Measurements from ENCODE around the gene SV2A.

The SV2A gene

DNA sequence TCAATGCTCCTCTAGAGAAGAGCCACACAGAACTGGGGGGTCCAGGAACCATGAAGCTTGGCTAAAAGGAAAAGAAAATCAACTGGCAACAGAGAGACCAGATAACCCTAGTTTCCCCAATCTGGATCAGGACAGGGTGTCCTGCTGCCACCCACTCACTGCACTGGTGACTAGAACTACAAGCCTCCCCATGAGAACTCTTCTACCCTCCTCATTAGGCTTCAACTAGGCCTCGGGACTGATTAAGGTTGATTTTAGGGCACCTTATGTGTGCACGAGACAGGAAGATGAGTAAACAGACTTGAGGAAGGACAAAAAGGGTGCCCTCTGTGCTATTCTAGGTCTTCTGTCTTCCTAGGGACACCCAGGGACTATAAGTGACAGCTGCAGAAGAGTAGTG is 12.2 kb upstream of the SV2A start:
- POLR2A ChIA-PET = interaction anchor here (1.0 to 2.9 kb wide), 4 partner anchors 10 to 43 kb away, joined by 4 to 45 read pairs (median 18); a partner anchor contains a TSS
- CTCF ChIA-PET = no interaction called here
- TF ChIP-seq L3MBTL2 (conservative IDR thresholded peaks at IDR 0.05) = no peak
- no peak for TF ChIP-seq FOXA1 (IDR thresholded peaks at IDR 0.05)
- no peak for TF ChIP-seq CTBP1 (IDR thresholded peaks at IDR 0.05; ENCODE audit: borderline replicate concordance)
- no peak for TF ChIP-seq LEF1 (IDR thresholded peaks at IDR 0.05; ENCODE audit: borderline replicate concordance)
- no peak for TF ChIP-seq FOXK2 (IDR thresholded peaks at IDR 0.05)
- TF ChIP-seq BHLHE40 (IDR thresholded peaks at IDR 0.05; ENCODE audit: borderline replicate concordance) = no peak
- no peak for TF ChIP-seq HDGF (IDR thresholded peaks at IDR 0.05; ENCODE audit: borderline replicate concordance)
- TF ChIP-seq SUZ12 (IDR thresholded peaks at IDR 0.05) = no peak
- no peak for TF ChIP-seq ELF4 (IDR thresholded peaks at IDR 0.05)
- TF ChIP-seq, protein P1, sequence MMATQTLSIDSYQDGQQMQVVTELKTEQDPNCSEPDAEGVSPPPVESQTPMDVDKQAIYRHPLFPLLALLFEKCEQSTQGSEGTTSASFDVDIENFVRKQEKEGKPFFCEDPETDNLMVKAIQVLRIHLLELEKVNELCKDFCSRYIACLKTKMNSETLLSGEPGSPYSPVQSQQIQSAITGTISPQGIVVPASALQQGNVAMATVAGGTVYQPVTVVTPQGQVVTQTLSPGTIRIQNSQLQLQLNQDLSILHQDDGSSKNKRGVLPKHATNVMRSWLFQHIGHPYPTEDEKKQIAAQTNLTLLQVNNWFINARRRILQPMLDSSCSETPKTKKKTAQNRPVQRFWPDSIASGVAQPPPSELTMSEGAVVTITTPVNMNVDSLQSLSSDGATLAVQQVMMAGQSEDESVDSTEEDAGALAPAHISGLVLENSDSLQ (IDR thresholded peaks at IDR 0.05) = no peak
- TF ChIP-seq ARNT (IDR thresholded peaks at IDR 0.05) = no peak
- TF ChIP-seq TARDBP (IDR thresholded peaks at IDR 0.05) = no peak
- no peak for TF ChIP-seq SP1 (IDR thresholded peaks at IDR 0.05)
- TF ChIP-seq NFRKB (IDR thresholded peaks at IDR 0.05) = no peak
- DNase-seq (ENCODE audit: extremely low spot score) = no peak

DNA sequence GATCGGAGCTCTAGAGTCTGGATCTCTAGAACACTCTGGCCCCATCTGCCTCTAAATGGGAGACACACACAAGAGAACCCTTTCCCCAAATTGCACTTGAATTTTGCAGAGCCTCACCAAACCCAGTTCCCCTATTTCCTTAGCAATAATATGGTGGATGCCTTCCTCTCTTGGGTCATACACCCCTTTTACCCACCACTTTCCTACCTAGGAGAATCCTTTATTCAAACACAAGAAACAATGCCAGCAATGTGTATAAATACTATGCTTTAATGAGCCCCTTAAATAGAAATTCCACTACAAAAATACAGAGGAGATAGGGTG is 10.7 kb upstream of the SV2A start:
- ChIA-PET POLR2A (interaction anchor here (0.8 to 2.9 kb wide), 16 partner anchors 8 to 249 kb away, joined by 3 to 45 read pairs (median 4); partner anchors contain the start of genes MTMR11 and VPS45), CTCF (no interaction called here)
- DNase-seq (ENCODE audit: extremely low spot score) = no peak
- TF ChIP-seq ARNT (IDR thresholded peaks at IDR 0.05) = no peak
- TF ChIP-seq ZNF384 (IDR thresholded peaks at IDR 0.05) = no peak
- TF ChIP-seq SUZ12 (IDR thresholded peaks at IDR 0.05) = no peak
- no peak for TF ChIP-seq HDGF (IDR thresholded peaks at IDR 0.05; ENCODE audit: borderline replicate concordance)
- TF ChIP-seq ELF4 (IDR thresholded peaks at IDR 0.05) = no peak
- no peak for TF ChIP-seq CTBP1 (IDR thresholded peaks at IDR 0.05; ENCODE audit: borderline replicate concordance)
- TF ChIP-seq, protein P1 (IDR thresholded peaks at IDR 0.05) = no peak
- TF ChIP-seq SP1 (IDR thresholded peaks at IDR 0.05) = no peak
- TF ChIP-seq L3MBTL2 (conservative IDR thresholded peaks at IDR 0.05) = no peak
- no peak for TF ChIP-seq FOXA1 (IDR thresholded peaks at IDR 0.05)
- no peak for TF ChIP-seq TARDBP (IDR thresholded peaks at IDR 0.05)
- no peak for TF ChIP-seq BHLHE40 (IDR thresholded peaks at IDR 0.05; ENCODE audit: borderline replicate concordance)
- no peak for TF ChIP-seq FOXK2 (IDR thresholded peaks at IDR 0.05)

DNA sequence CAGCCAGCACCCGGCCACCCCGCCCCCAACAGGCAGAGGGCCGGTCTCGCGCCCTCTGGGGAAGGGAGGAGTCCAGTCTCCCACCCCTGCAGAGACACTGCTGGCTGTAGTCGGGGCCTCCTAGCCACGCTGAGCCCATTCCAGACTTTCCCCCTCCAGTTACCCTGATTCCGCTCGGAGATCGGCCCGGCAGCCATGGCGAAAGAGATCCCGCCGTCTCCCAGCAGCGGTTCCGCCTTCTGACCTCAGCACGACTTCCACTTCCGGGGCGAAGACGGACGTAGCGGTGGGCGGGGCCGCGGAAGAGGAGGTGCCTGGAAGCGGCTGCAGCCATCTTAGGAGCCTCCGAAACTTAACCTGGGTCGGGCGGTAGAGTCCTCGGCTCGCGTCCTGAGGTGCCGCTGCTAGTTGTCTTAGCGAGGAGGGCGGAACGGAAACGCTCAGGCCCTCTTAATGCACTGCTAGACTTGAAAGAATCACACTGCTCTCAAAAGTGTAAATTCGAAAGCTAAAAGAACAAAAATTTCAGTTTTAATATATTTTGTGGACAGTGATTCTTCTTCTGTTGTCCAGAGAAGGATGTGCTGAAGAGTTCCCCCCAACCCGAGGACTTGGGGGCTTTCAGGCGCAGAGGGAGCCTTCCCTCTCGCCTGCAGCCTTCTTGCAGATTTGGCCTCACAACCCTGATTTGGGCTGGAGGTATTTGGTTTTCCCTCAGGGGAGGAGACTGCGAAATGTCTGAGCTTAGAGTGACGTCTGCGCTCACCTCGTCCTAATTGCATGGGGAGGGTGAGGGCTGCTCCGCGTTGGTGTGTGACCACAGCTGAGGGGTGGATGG is 10.1 kb upstream of the SV2A start, which contains the start of gene SF3B4:
Gene SF3B4, minus strand, starts transcription at position 241 of the 838 bp plus-strand sequence. Its CDS starts 44 bp downstream, at position 197.
- ChIA-PET CTCF (no interaction called here), POLR2A (interaction anchor here (0.8 to 2.9 kb wide), 16 partner anchors 9 to 250 kb away, joined by 3 to 45 read pairs (median 4); partner anchors contain the start of genes MTMR11 and VPS45)
- TF ChIP-seq ELF4 (IDR thresholded peaks at IDR 0.05) (peak; percentile 90), NFRKB (IDR thresholded peaks at IDR 0.05) (peak; percentile 69), CTBP1 (IDR thresholded peaks at IDR 0.05; ENCODE audit: borderline replicate concordance) (no peak)
- TF ChIP-seq, protein P1 (IDR thresholded peaks at IDR 0.05) = peak; percentile 64
- peak; percentile 95 for DNase-seq (ENCODE audit: extremely low spot score)

DNA sequence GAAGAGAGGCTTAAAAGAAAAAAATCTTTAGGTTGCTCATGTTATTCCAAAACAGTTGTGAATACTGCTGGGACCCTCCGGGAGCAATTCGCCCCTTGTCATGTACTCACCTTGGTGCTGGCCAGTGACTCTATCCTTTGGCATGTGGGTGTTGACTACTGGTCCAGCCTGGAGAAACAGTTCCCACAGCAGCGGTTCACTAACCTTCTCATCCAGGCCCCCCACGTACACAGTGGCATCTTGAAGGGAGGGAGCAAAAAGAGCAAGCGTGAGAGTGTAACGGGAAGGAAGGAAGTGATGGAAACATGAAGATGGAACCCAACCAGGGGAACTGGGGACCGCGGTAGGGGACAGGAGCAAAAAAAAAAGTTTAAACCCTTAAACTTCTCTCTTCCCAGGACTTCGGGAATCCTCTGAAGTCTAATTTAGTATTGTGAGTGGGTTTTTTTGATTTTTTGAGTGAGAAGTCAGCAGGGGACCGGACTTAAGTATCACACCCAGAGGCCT is 9.5 kb upstream of the SV2A start:
- ChIA-PET POLR2A (no interaction called here), CTCF (no interaction called here)
- TF ChIP-seq BHLHE40 (IDR thresholded peaks at IDR 0.05; ENCODE audit: borderline replicate concordance) = no peak
- TF ChIP-seq FOXM1 (IDR thresholded peaks at IDR 0.05; ENCODE audit: borderline replicate concordance) = no peak
- TF ChIP-seq L3MBTL2 (conservative IDR thresholded peaks at IDR 0.05) = no peak
- no peak for TF ChIP-seq ZNF384 (IDR thresholded peaks at IDR 0.05)
- no peak for TF ChIP-seq FOXA1 (IDR thresholded peaks at IDR 0.05)
- TF ChIP-seq SUZ12 (IDR thresholded peaks at IDR 0.05) = no peak
- TF ChIP-seq, protein P1 (IDR thresholded peaks at IDR 0.05) = no peak
- no peak for TF ChIP-seq SP1 (IDR thresholded peaks at IDR 0.05)
- no peak for TF ChIP-seq ELF4 (IDR thresholded peaks at IDR 0.05)
- no peak for TF ChIP-seq ARNT (IDR thresholded peaks at IDR 0.05)
- TF ChIP-seq TARDBP (IDR thresholded peaks at IDR 0.05) = no peak
- TF ChIP-seq HDGF (IDR thresholded peaks at IDR 0.05; ENCODE audit: borderline replicate concordance) = no peak
- TF ChIP-seq CTBP1 (IDR thresholded peaks at IDR 0.05; ENCODE audit: borderline replicate concordance) = no peak
- TF ChIP-seq LEF1 (IDR thresholded peaks at IDR 0.05; ENCODE audit: borderline replicate concordance) = no peak
- no peak for TF ChIP-seq NFRKB (IDR thresholded peaks at IDR 0.05)
- no peak for TF ChIP-seq FOXK2 (IDR thresholded peaks at IDR 0.05)
- no peak for DNase-seq (ENCODE audit: extremely low spot score)

DNA sequence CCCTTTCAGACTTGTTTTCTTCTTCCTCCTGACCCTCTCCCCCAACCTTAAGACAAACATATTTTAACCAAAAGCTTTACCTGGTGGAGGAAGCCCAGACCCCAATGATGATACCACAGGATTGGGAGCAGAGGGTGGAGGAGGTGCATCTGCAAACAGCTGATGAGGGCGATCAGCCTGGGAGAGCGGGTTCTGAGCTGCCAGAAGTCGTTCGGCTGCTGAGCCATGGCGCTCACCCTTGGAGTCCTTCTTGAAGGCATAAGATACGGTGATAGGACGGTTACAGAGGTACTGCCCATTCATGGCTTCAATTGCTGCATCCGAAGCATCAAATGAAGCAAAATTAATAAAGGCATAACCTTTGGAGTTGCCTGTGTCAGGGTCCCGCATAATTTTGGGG is 8.7 kb upstream of the SV2A start:
- TF ChIP-seq ARNT (IDR thresholded peaks at IDR 0.05) = no peak
- TF ChIP-seq SP1 (IDR thresholded peaks at IDR 0.05) = no peak
- TF ChIP-seq BHLHE40 (IDR thresholded peaks at IDR 0.05; ENCODE audit: borderline replicate concordance) = no peak
- no peak for TF ChIP-seq LEF1 (IDR thresholded peaks at IDR 0.05; ENCODE audit: borderline replicate concordance)
- no peak for TF ChIP-seq CTBP1 (IDR thresholded peaks at IDR 0.05; ENCODE audit: borderline replicate concordance)
- TF ChIP-seq HDGF (IDR thresholded peaks at IDR 0.05; ENCODE audit: borderline replicate concordance) = no peak
- no peak for TF ChIP-seq FOXA1 (IDR thresholded peaks at IDR 0.05)
- TF ChIP-seq FOXK2 (IDR thresholded peaks at IDR 0.05) = no peak
- no peak for TF ChIP-seq L3MBTL2 (conservative IDR thresholded peaks at IDR 0.05)
- no peak for TF ChIP-seq NFRKB (IDR thresholded peaks at IDR 0.05)
- no peak for TF ChIP-seq SUZ12 (IDR thresholded peaks at IDR 0.05)
- no peak for TF ChIP-seq FOXM1 (IDR thresholded peaks at IDR 0.05; ENCODE audit: borderline replicate concordance)
- TF ChIP-seq ZNF384 (IDR thresholded peaks at IDR 0.05) = no peak
- TF ChIP-seq, protein P1 (IDR thresholded peaks at IDR 0.05) = no peak
- TF ChIP-seq ELF4 (IDR thresholded peaks at IDR 0.05) = no peak
- no peak for TF ChIP-seq TARDBP (IDR thresholded peaks at IDR 0.05)
- no peak for DNase-seq (ENCODE audit: extremely low spot score)
- POLR2A ChIA-PET = no interaction called here
- CTCF ChIA-PET = no interaction called here
